SU-DHL-6 (cell line): Measurements from ENCODE around the gene PRKCE.

ENCODE experiments used
- EZH2phosphoT487 ChIP-seq: fragments of 200-600 bp; sonication (generic), shearing (Covaris generic); conservative IDR thresholded peaks from 2 replicates; pipeline ENCODE4 v1.6.1; 2018; ENCODE audit warnings: mild to moderate bottlenecking, antibody characterized with exemption, low read length, moderate library complexity, mixed read lengths
- TF ChIP-seq, protein P1 (sequence below): fragments of 200-600 bp; sonication (generic); IDR thresholded peaks from one replicate; pipeline ENCODE4 v1.5.1; 2017; ENCODE audit warnings: antibody characterized with exemption, mild to moderate bottlenecking, low read length, moderate library complexity; ENCODE audit not compliant: insufficient read depth, poor library complexity, severe bottlenecking

DNA sequence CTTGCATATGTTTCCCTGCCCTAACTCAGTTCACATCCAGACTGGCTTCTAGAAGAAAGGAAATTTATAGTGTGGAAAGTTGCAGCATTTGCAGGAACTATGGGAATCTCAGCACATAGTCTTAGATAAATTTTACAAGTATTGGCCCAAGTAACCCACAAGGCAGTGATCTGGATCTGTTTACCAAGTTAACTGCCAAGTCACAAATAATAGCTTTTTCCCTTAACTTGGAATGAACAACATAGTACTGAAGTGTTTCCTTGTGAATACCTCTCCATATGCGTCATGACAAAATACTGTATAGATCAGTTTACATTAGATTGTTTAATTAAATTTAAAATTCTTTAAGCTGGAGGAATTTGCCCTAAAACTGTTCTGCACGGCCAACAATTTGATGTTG is 390.0 kb downstream of the PRKCE start:
- TF ChIP-seq, protein P1, sequence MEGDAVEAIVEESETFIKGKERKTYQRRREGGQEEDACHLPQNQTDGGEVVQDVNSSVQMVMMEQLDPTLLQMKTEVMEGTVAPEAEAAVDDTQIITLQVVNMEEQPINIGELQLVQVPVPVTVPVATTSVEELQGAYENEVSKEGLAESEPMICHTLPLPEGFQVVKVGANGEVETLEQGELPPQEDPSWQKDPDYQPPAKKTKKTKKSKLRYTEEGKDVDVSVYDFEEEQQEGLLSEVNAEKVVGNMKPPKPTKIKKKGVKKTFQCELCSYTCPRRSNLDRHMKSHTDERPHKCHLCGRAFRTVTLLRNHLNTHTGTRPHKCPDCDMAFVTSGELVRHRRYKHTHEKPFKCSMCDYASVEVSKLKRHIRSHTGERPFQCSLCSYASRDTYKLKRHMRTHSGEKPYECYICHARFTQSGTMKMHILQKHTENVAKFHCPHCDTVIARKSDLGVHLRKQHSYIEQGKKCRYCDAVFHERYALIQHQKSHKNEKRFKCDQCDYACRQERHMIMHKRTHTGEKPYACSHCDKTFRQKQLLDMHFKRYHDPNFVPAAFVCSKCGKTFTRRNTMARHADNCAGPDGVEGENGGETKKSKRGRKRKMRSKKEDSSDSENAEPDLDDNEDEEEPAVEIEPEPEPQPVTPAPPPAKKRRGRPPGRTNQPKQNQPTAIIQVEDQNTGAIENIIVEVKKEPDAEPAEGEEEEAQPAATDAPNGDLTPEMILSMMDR = no peak
- TF ChIP-seq EZH2phosphoT487 = no peak
